Right lobe of liver (tissue), 4 donors: Measurements from ENCODE around the gene FAP.

Experiments used
- CTCF ChIP-seq, 4 donors: fragments of 200-600 bp in 3 of 4; fragments of 450-650 bp in 1 of 4; IDR thresholded peaks; one replicate each; pipeline versions ENCODE4 v1.5.1 to v1.8.0; 2016 to 2022; ENCODE audit warnings: antibody characterized with exemption in 4 of 4, mild to moderate bottlenecking in 2 of 4
- POLR2A ChIP-seq: fragments of 450-650 bp; IDR thresholded peaks from one replicate; pipeline ENCODE4 v1.6.1; 2017; ENCODE audit warnings: antibody characterized with exemption, mild to moderate bottlenecking
- donor health status: DM: no; HTN: no; CAD: no.
- donor health status: DM: no; HTN: no; CAD: no.
- donor health status: DM: no; HTN: yes; CAD: no.

GRCh38 chr2:162257425-162257824 is 14.2 kb upstream of the FAP start:
- TF ChIP-seq CTCF (IDR thresholded peaks at IDR 0.05) (no peak), POLR2A (no peak)
